COLO668 (cell line): ENCODE data around the gene AGAP9.
"Not testable (repeated sequence)": the region's sequence is repeated elsewhere in the genome, so short reads cannot be mapped to it uniquely, and the experiment has no call there.

Experiments used
- DNase-seq: peaks from one replicate; lab custom pipeline; 2025; ENCODE audit not compliant: unreplicated experiment; lab: John Stamatoyannopoulos, UW

The AGAP9 gene

DNA sequence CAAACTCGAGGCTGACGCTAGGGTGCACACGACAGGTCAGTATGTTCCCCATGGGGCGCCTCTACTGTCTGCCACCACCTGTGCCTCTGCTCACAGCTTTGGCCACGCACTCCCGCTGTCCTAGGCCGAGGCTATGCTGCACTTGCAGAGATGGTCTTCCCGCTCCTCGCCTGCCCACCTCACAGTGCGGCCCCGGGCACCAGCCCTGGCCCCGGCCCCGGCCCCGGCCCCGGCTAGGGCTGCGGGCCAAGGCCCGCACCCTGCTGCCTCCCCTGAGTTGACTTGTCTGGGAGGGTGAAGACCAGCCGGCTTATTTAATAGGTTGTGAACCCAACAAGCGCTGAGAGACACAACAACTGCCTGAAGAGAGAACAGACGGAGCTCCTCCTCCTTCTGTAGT is at the start of gene AGAP9:
Gene AGAP9, minus strand, starts transcription at position 164 of the 400 bp plus-strand sequence. Its CDS starts 112 bp downstream, at position 52.
- not testable (repeated sequence) for DNase-seq

DNA sequence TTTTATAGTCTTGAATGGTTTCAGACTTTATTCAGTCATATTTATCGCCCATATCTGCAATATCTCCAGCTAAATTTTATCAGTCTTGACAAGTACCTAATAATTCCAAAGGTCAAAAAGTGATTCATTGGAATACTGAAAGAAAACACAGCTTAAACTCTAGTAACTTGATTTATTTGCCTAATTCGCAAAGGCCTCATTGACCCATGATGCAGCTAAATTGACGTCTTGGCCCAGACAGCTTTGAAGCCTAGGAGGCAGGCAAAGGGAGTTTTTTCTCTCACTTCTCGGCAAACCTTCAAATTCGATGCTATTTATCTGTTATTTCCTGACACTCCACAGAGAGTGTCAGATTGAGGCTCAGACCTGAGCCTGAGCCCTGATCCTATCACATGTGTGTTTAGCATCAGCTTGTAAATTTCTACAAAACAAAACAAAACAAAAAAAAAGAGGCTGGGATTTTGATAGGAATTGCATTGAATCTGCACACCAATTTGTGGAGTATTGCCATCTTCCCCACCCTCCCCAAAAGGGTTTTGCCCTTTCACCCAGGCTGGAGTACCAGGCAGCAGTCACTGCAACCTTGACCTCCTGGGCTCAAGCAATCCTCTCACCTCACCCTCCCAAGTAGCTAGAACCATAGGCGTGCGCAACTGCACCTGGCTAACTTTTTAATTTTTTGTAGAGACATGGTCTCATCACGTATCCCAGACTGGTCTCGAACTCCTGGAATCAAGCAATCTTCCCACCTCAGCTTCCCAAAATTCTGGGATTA is 47.9 kb upstream of the AGAP9 start:
- not testable (repeated sequence) for DNase-seq

DNA sequence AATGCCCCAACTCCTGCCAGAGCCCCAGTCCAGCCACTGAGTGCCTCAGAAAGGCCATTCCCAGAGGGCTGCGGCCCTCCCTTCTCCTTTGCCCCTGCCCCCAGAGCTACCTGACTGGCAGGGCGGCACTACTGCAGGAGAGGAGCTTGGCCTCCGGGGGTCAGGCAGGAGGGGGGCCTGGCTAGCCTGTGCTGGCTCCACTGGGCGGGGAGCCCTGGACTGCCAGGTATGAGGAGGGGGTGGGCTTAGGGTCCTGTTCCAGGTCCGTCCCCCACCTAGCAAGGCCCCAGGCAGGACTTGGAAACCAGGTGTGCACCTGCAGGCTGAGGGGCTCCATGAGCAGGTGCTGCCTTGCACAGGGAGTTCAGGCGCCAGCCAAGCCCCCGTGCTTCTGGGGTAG is 43.3 kb upstream of the AGAP9 start:
- not testable (repeated sequence) for DNase-seq

DNA sequence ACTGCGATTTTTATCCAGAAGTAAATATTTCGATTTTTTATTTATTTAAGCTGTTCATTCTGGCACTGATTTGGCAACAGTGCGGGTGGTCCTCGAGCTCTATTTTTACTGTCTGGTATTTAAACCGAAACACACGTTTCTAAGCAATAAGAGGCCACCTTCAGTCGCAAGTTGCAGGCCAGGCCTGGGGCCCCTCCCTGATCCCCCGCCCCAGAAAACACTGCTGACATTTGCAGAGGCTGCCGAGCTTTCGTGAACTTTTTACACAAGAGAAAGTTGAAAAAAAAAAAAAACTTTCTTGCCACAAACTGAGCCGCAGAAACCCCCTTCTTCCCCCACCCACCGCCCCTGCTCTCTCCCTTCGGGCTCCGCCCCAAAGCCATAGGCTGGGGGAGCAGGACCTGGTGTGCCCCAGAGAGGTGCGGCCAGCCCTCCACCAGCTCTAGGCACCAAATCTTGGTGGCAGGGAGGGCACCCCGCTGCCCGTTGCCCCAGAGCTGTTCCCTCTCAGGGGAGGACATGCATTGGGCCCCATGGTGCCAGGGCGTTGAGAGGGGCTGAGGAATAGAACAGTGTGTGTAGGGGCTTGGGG is 42.8 kb upstream of the AGAP9 start:
- not testable (repeated sequence) for DNase-seq

DNA sequence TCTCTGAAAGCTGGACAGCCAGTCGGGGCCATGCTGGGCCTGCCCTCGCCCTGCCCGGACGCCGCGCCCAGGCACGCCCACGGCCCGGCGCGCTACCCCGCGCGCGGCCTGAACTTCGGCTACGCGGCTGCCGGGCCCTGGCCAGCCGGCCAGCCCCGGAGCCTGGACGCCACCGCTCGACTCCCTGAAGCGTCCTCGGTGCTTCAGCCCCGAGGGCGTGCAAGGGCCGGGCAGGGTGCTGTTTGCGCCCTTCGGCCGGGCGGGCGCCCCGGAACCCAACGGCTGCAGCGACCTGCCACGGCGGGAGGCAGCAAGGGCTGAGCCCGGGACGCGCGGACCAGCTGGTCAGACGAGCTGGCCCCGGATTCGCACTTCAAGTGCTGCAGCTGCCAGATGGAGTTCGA is 42.1 kb upstream of the AGAP9 start:
- not testable (repeated sequence) for DNase-seq

DNA sequence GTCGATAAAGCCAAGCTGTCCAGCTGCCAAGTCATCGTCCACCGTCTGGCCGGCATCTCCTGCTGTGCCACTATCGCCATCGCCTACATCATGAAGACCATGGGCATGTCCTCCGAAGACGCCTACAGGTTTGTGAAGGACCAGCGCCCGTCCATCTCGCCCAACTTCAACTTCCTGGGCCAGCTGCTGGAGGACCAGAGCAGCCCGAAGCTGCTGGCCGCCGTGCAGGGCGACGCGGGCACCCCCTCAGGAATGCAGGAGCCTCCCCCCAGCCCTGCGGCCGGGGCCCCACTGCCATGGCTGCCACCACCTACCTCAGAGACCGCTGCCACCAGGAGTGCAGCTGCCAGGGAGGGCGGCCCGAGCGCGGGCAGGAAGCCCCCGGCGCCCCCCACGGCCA is 41.5 kb upstream of the AGAP9 start:
- not testable (repeated sequence) for DNase-seq

DNA sequence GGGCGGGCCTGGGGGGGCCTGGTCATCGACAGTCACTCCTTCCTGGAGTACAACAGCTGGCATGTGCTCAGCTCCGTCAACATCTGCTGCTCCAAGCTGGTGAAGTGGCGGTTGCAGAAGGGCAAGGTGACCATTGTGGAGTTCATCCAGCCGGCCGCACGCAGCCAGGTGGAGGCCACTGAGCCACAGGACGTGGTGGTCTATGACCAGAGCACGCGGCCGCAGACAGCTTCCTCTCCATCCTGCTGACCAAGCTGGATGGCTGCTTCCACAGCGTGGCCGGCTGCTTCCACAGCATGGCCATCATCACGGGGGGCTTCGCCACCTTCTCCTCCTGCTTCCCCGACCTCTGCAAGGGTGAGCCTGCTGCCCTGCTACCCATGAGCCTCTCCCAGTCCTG is 40.9 kb upstream of the AGAP9 start:
- DNase-seq = not testable (repeated sequence)

DNA sequence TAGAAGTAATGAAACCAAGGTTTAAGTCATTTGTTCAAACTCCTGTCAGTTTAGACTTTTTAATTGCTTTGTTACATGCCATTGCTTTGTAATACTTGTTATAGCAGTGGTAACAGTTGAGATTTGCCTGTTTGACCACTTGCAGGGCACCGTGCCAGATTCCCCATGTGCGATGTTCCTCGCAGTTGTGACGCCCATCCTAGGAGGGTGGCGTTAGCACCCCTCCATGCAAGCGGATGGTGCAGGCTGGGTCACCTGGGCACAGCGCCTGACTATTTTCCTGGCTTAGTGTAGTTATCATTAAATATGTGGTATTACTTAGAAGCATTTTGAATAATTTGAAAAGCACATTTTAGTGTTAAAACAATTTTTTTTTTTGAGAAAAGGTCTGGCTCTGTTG is 37.0 kb upstream of the AGAP9 start:
- not testable (repeated sequence) for DNase-seq

DNA sequence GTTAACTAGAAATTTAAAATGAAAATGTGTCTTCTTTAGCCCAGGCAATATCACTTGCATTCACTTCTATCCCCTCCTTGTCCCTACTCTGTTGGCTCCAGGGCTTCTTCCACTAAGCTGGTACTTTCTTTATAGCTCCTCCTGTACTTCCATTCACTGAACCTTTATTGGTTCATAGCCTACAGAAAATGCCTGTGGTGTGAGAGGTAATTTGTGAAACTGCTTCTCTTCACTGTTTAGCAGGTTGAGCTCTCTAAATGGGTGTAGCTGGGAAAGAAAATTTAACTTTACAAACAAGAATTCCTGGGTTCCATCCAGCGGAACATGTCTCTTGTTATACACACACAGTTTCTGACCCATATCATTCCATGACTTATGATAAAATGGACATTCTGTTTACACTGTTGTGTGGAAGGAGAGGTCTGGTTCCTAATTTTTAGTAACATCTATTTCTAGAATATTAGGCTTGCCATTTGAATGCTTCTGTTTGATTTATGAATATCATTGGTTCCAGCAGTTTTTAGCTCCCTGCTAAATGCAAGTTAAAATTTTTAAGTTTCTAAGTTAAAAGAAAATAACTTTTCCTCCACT is 36.4 kb upstream of the AGAP9 start:
- not testable (repeated sequence) for DNase-seq

DNA sequence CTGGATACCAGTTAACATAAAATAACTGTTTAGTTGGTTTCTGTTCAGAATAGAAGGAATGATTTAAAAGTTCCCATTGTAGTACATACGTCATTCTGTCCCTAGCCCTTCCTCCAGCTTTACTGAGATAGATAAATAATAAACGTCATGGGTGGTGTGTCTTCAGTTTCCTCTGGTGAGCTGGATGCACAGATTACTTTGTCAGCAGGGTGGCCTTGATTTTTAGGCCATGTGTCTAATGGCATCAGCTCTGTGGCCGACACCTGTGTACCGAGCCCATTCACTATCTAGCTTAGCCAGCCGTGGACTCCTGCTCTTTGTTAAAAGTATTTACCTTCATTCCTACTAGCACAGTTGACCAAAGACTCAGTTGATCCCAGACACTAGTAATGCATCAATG is 34.7 kb upstream of the AGAP9 start:
- DNase-seq = not testable (repeated sequence)

DNA sequence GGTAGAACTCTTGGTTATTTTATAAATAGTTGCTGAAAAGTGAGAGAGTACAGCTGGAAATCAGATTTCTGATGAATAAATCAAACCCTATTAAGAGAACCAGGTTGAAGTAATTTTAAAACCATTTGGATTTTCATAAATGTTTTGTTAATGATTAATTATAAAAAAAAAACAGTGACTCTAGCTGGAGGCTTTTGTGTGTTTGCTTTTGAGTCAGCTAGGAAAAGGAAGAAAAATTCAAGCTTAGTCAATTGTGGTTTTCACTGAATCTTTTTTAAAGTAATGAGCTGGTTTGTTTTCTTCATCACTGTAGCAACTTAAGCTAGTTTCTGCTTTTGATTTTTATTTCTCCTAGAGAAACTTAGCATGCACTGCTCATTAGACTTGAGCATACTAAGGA is 34.2 kb upstream of the AGAP9 start:
- not testable (repeated sequence) for DNase-seq

DNA sequence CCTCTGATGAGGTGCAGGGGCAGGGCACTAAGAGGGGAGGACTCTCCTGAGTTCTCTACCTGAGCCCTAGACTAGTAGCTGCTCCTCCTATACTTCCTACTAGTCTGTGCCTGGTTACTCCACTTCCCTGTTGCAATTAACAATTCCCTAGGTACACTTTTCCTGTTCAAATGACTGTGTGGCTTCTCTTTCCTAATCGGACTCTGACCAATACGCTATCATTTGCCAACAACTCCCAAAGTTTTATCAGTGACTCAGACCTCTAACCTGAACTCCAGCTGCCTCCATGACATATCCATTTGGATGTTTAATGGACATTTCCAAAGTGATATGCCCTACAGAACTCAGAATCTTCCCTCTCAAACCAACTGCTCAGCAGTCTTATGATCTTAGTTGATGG is 31.9 kb upstream of the AGAP9 start:
- not testable (repeated sequence) for DNase-seq

DNA sequence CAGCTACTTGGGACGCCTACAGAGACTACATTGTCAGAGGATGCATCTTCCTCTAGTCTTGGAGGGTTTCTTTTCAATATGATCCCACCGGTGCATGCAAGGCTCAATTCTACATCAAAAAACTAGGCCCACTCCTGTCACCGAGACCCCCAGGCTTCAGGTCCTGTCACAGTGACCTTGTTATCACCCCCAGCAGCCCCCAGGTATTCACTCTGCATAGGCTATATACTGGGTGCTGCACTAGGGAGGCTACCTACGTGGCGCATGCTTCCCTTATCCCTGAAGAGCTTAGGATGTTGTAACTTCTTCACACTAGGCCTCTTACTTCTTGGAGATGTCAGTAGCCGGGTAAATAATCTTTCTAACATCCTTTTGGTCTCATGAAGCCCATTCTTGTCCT is 31.1 kb upstream of the AGAP9 start:
- not testable (repeated sequence) for DNase-seq

DNA sequence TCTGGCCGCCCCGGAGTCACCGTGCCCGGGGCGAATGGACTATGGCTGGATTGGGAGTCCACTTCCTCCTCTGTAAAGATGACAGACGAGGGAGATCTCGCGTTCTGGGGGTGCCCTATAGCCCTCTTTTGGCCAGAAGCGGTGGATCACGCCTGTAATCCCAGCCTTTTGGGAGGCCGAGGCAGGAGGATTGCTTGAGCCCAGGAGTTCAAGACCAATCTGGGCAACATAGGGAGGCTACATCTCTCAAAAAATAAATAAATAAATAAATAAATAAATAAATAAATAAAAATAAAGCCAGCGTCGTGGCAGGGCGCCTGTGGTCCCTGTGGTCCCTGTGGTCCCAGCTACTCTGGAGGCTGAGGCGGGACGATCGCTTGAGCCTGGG is 30.4 kb upstream of the AGAP9 start:
- DNase-seq = not testable (repeated sequence)

DNA sequence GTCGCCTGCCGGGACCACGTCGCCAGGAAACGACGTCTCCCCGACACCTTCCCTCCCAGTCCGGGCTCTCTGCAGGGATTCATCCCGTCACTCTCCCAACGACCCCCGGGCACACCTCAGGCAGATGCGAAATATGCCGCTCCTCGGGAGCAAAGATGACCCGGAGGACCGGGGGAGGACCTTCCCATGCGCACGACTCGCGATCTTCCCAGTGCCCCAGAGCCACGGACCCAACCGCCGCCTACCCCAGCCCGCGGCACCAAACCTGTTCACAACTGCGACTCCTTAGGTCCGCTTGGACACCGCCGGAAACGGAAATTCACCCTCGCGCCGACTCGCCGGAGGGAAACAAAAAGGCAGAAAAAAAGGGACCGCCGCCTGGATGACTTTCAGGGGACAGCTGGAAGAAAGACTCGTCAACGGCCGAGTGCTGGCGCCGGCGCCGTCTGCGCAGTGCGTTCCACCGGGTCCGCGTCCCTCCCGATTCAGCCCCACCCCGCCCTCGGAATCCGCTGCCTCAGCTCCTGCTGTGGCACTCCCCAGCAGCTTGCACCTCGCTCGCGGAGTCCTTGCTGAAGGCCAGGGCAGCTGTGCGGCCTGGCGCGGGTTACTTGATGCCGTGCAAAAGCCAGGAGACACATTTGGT is 29.9 kb upstream of the AGAP9 start:
- DNase-seq = peak; percentile 77

DNA sequence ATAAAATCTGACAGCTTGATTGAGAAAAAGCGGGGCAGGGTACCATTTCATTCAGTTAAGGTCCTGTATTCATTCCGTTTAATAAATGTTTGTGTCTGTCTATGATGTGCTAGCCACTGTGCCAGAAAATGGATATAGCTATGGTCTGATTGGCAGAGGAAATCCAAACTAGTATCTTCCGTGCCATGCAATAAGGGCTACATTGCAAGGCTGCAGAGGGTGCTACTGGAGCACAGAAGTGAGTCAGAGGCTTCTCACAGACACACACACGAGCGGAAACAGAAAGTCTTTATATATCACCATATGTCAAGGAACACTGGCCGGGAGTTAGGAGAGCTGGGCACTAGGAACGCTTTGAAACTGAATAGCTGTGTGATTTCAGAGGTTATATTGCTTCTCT is 29.3 kb upstream of the AGAP9 start:
- not testable (repeated sequence) for DNase-seq

DNA sequence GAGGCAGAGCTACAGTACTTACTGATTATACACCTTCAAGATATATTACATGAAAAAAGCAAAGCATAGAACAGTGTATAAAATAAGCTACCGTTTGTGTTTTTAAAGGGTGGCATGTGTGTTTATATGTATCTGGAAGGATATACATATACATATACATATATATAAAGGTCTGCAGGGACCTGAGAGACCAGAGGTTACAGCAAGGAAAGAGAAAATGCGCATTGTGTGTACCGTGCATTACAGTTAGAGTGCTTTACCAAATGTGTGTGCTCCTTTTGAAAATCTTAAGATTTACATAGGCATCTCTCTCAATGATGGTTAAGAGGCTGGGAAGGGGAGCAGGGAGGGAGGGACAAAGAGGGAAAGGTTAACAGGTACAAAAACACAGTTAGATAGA is 23.8 kb upstream of the AGAP9 start:
- not testable (repeated sequence) for DNase-seq

DNA sequence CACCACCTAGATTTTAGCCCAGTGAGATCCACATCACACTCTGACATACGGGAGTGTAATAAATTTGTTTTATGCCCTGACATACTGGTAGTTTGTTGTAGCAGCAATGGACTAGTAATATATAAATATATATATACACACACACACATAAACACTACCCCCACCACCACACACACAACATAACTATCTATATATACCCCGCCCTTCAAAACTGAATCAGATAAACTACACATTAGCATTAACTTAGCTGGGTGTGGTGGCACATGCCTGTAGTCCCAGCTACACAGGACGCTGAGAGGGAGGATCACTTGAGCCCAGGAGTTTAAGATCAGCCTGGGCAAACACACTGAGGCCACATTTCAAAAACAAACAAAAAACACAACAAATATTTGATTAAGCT is 13.0 kb upstream of the AGAP9 start:
- not testable (repeated sequence) for DNase-seq

DNA sequence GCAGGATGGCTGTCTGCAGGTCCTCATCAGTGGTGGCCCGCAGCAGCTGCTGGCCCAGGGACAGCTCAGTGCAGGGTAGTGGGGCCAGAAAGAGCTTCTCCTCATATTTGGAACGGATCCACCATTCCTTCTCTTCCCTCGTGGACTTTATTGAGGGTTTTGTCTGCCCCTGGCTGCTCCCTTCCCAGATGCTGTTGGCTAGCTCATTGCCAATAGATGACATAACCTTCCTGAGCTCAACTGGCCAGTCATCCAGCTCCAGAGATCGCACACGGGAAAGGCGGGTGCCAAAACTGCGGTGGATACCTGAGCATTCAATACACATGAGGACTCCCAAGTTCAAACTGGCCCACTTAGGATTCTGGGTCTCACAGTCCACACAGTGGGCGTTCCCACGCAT is 21.1 kb downstream of the AGAP9 start:
- not testable (repeated sequence) for DNase-seq

DNA sequence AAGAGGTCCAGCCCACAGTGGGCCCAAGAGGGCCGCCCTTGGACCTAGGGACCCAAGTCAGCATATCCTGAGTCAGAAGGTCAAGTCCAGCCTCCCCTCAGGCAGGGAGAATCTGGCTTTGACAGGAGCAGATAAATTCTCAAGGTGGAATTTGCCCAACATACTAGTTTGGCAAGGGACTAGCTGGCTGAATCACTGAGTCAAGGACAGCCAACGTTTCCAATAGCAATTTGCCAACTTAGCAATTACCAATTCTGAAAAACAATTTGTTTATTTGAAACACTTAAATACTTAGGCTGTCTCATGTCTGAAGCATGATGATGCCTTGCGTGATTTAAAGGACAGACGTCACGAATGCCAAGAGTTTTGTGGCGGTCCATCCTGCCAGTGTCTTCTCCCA is 29.2 kb downstream of the AGAP9 start:
- not testable (repeated sequence) for DNase-seq

DNA sequence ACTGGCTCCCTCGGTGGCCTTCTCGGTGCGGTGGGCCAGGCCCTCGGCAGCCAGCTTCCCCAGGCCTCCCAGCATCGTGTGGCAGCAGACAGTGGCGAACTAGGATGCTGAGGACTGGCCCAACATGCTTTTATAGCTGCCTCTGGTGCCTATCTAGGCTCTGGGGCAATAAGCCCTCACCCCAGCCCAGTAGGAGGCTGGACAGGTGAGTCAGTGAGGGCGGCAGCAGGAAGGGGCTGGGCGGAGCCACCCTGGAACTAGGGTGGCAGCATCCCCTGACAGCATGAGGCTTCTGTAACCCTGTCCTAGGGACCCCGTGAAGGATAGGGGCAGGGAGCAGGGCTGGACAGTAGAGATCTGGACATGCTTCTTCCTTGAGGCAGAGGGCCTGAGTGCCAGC is 31.8 kb downstream of the AGAP9 start, which contains the start of gene FAM25G:
Gene FAM25G, minus strand, starts transcription at position 101 of the 400 bp plus-strand sequence. Its CDS starts 26 bp downstream, at position 75.
- not testable (repeated sequence) for DNase-seq
